GM12801 (cell line): ENCODE measurements around the gene CSMD2.

Experiments
- CTCF ChIP-seq: IDR thresholded peaks from one replicate; pipeline ENCODE4 v1.5.1; 2011; ENCODE audit warnings: control low read depth; ENCODE audit not compliant: insufficient read length; ENCODE audit errors: extremely low read depth

CSMD2 gene

GRCh38 chr1:33815061-33815460 lies 350.0 kb downstream of the CSMD2 start:
- TF ChIP-seq CTCF, result no peak

GRCh38 chr1:33814166-33814565 lies 350.9 kb downstream of the CSMD2 start:
- TF ChIP-seq CTCF, result no peak

GRCh38 chr1:33810571-33810970 lies 354.5 kb downstream of the CSMD2 start:
- TF ChIP-seq CTCF, result no peak

GRCh38 chr1:33805988-33806387 lies 359.0 kb downstream of the CSMD2 start:
- TF ChIP-seq CTCF, result no peak

- no peak for TF ChIP-seq CTCF
These were observed 362.8 kb downstream of the CSMD2 start for GRCh38 chr1:33802268-33802667.

GRCh38 chr1:33797849-33798248 lies 367.2 kb downstream of the CSMD2 start:
- no peak for TF ChIP-seq CTCF

GRCh38 chr1:33792651-33793050 lies 372.4 kb downstream of the CSMD2 start:
- TF ChIP-seq CTCF, result no peak

- TF ChIP-seq CTCF, result no peak
These were observed 372.8 kb downstream of the CSMD2 start for GRCh38 chr1:33792216-33792615.
